ENCODE results near the gene OR6P1. TPM values are rescaled to one million over a fixed set of nuclear protein-coding genes. Genes with fewer than 3 reads are reported as not detected.
A peak's percentile ranks its signal among the peaks of the same experiment; 100 is the strongest.

The OR6P1 gene, protein sequence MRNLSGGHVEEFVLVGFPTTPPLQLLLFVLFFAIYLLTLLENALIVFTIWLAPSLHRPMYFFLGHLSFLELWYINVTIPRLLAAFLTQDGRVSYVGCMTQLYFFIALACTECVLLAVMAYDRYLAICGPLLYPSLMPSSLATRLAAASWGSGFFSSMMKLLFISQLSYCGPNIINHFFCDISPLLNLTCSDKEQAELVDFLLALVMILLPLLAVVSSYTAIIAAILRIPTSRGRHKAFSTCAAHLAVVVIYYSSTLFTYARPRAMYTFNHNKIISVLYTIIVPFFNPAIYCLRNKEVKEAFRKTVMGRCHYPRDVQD
- total RNA-seq = not detected in 2 replicates
- polyA plus RNA-seq (2012) = not detected

DNA sequence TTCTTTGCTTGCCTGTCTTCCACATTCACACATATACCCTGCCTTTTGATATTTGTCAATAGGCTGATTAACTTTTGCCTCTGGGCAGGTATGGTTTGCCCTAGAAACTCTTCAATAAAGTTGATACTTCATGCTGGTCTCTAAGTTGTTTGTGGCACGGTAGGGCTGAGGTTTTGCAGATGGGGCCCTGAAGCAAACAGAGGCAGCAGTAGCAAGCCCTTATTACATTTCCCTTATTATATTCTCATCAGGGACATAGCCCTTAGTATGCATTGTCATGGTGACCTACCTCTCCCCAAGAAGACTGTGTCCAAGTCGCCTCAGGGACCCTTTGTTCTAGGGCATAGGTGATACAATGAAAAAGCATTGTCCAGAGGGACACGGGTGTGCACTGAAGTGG lies at the start of gene OR6P1:
OR6P1 (minus strand) TSS at position 101 of the 400 bp plus-strand sequence. CDS start 6,976 bp downstream, outside the sequence.
- DNase-seq (ENCODE audit: low read depth) = no peak

DNA sequence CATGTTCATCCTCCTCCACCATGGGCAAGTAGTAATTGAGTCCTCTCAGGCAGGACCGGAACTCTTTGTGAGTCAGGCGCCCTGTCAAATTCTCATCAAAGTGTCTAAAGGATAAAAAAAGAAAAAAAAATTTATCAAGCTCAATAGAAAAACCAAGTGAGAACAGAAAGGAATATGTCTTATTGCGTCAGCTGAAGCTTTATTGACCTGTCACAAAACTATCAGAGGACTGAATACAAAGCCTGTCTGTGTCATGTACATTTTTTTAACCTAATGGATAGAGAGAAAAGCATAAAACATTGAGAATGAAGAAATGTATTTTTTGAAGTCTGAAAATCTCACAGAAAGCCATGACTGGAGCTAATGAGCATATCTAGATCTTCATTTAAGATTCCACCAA lies 43.4 kb upstream of the OR6P1 start:
- DNase-seq (ENCODE audit: low read depth) = no peak

DNA sequence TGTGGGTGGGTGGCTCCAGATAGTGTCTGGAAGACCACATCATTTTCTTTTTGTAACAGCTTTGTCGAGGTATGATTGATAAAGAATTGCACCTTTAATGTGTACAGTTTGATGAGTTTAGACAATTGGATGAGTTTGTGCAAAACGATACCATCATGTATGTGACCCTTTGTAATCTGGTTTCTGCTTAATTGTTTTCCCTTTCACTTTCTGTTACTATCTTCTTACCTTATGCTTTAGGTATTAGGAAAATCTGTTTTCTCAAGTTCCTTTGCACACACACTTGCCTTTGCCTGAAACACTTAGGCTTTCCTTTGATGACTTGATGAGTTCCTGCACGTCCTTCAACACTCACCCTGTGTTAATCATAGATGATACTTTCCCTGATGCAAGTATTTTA lies 41.5 kb upstream of the OR6P1 start:
- DNase-seq (ENCODE audit: low read depth) = no peak

DNA sequence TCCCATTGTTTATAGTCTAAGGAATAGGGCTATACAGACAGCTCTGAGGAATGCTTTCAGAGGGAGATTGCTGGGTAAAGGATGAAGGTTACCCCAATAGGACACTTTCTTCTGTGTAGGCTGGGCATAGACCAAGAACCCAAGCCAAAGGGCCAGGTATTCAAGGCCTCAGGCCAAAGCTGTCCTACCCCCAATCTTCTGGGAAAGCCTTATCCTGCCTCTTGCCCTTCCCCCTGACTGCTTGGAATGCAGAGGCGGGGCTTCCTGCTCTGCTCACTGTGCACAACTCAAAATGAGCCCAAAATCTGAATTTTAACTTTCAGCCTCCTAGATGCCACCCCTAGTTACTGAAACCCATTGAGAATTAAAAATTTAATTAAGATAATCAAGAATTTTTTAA lies 36.9 kb upstream of the OR6P1 start:
- no peak for DNase-seq (ENCODE audit: low read depth)

DNA sequence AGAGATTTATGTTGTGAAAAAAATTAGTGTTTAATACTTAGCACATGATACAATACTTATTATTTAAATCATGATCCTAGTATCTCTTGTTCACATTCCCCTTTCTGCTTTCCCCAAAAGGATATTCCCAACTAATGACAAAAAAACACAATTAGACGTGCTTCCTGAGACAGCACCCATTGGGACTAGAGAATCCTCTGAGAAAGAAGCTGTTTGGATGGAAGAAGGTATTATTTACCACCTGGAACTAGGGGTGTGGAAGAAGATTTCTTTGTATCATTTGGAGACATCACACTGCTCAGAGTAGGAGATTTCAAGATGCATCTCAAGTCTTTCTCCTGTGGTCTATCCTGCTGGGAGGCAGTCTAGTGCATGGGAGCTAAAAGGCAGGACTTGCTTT lies 34.6 kb upstream of the OR6P1 start, which contains the start of gene OR10Z1:
OR10Z1 (plus strand) TSS at position 301 of the 400 bp plus-strand sequence. CDS start 1,171 bp downstream, outside the sequence.
- no peak for DNase-seq (ENCODE audit: low read depth)

DNA sequence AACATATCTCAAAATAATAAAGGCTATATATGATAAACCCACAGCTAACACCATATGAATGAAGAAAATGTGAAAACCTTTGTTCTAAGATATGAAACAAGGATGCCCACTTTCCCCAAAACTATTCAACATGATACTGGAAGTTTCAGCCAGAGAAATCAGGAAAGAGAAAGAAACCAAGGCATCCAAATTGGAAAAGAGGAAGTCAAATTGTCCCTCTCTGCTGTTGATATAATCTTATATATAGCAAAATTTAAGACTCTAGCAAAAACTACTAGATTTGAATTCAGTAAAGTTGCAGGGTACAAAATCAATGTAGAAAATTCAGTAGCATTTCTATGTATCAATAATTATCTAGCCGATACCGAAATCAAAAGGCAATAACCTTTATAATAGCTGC lies 30.4 kb upstream of the OR6P1 start:
- no peak for DNase-seq (ENCODE audit: low read depth)

DNA sequence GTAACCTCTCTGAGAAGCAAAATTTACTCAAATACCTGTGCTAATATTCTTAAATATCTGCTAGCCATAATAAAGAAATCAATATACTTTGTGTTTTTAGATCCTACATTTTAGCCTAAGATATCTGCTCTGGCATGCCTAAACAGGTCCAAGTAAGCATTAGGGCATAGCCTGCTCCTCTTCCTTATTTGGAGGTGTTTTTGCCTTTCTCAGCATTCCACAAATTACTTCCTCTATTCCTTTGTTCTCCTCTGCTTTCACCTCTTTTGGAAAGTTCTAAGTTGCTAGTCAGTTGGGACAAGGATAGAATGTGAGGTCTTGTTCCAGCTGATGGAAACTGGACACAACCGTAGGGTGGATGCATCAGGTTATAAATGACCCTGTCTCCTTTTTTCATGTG lies 16.6 kb upstream of the OR6P1 start:
- no peak for DNase-seq (ENCODE audit: low read depth)

DNA sequence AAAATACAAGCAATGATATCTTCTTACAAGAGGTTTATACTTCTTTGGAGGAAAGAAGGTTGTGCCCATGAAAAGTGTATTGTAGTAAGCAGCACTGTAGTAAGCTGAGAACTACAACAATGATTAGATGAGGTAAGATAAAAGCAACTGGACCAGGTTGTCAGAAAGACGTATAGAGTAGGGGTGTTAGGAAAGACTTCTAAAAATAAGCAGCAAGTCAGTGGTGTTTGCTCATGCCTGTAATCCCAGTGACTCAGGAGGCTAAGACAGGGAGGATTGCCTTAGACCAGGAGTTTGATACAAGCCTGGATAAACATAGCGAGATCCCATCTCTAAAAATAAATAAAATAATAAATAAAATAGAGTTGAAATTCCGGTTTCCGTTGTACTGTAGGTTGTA lies 13.6 kb upstream of the OR6P1 start:
- DNase-seq (ENCODE audit: low read depth) = no peak

DNA sequence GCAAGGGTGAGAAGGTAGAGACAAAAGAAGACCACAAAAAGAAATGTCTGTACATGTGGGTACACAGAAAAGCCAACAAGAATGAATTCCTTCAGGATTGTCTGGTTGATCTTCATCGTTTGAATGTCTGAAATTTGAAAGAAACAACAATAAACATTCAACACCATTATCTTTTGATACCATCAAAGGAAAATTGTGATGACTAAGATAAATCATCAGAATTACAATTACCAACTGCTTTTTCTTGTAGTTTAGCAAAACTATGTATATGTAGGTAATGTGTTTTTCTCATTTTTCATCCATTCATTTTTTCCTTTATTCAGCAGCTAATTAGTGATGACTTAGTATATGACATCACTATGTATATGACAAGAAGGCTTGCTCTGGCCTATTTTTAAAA lies 9.4 kb upstream of the OR6P1 start, which contains the start of gene OR10X1:
OR10X1 (minus strand) TSS at position 167 of the 400 bp plus-strand sequence; CDS start at position 167, 0 bp downstream.
- DNase-seq (ENCODE audit: low read depth) = no peak

DNA sequence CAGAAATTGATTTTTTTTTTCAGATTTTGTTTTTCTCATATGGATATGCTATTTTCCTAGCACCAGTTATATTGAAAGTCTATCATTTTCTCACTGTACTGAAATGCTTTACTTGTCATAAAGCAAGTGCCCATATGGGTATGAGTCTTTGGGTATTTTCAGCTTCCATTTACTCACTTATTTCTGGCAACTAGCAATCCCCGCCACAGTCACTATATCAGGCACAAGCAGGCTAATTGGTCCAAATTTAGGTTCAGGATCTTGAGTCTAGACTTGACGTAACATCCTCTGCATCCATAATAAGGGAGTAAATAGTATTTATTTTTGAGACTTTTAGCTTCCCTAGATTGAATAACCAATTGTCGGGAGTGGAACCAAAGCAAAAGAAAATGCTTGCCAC lies 7.2 kb upstream of the OR6P1 start:
- DNase-seq (ENCODE audit: low read depth) = no peak

DNA sequence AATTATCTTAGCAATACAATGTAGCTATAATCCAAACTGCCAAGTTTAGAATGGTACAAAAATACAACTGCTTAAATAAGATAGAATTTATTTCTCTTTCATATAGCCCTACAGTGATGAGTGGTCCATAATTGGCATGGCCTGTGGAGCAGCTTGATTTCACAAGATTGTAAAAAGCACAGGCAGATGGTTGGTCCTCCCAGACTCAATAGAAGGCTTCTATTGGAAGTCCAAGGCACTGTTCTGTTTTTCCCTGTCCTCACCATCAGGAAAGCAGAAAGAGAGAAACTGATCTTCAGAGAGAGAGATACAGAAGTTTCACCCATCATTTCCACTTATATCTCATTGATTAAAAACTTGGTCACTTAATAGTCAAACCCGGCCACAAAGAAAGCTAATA lies 1.8 kb upstream of the OR6P1 start:
- DNase-seq (ENCODE audit: low read depth) = no peak

DNA sequence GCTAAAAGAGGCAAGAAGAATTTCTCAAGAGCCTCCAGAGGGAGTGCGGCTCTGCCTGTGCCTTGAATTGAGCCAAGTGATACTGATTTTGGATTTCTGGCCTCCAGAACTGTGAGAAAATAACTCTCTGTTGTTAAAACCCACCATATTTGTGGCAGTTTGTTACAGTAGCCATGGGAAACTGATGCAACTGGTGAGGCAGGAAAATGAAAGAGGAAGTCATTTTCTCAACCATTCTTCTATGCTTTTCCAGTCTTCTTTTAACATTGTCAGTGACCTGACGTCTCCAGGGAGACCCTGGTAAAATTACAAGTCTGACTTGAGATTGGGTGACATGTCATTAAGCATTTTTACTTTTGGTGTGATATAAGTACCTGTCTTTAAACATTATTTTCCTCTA lies 5.8 kb downstream of the OR6P1 start:
- no peak for DNase-seq (ENCODE audit: low read depth)

DNA sequence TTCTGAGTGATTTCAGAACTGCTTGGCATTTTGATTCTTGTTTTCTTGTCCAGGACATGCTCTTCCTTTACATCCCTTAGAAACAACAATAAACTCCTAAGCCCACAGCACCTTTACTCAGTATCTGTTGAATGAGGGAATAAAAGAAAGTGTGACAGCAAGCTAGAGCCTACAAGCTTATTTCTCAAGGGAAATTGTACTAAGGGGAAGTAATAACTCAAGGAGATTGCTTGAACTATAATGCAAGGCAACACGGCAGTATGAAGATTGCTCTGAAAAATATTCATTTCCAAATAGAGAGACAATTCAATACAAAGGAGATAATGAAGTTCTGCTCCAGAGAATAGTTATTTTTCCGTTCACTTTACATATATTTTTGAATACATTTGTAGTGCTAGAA lies 6.5 kb downstream of the OR6P1 start:
- no peak for DNase-seq (ENCODE audit: low read depth)

DNA sequence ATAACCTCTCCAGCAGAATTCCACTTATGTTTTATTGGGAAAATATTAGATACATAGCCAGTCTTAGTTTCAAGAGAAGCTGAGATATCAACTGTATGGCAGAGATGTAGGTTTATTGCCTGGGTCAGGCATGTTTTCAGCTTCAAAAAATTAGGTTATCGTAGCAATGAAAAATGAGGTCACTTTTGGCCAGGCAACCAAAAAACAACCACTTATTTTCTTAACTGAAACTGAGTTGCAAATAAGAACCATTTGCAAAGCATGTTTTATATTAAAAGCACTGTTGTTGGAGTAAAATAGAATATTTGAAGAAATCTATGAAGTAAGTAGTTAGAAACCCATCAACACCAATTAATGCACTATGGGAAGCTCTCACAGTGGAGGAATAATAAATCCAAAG lies 10.7 kb downstream of the OR6P1 start:
- DNase-seq (ENCODE audit: low read depth) = no peak

DNA sequence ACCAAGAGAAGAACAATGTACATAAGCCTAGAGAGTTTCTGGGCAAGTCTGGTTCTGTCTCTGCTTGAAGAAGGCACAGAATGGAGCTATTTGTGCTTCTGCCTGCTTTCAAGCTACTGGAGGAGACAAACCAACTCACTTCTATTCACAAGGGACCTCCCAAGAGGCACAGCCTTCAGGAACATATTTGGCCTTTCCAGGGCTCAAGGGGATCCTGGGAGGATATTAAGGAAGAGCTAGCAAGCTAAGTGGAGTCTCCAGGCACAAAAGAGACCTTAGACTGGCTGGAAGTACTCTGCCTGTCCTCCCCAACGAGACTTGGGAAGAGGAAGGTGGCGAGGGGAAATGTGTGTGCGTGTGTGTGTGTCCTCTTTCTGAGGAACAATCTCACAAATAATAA lies 16.0 kb downstream of the OR6P1 start, which contains the start of gene OR6Y1:
OR6Y1 (minus strand) TSS at position 54 of the 400 bp plus-strand sequence. CDS start 6,300 bp downstream, outside the sequence.
- DNase-seq (ENCODE audit: low read depth) = no peak

DNA sequence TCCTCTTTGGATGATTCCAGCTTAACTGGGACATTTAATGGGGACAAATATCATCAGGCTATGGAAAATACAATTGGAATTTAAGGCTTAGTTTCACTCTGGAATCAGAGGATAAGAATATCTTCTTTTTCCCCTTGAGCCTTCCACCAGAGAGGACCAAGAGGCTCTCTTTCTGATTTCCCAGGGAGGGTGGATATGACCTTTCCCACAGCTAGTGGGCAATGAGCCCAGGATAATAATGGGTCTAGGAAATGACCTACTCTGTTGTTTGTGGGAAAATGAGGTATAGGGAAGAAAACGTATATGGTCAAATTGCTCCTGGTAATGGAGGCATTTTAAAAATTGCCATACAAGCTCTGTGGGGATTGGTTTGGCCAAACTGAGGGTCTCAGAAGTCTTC lies 18.1 kb downstream of the OR6P1 start:
- DNase-seq (ENCODE audit: low read depth) = no peak

DNA sequence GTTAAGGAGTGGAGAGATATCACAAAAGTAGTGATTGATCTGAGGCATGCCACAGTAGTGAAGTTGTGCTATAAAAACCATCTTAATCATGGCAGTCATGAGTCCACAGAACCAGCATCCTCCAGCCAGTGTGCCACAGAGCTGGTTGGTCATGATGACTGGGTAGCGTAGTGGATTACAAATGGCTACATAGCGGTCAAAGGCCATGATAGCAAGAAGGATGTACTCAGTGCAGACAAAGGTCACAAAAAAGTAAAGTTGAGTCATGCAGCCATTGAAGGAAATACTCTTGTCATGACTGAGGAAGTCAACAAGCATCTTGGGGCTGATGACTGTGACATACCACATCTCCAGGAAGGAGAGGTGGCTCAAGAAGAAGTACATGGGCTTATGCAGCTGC lies 22.8 kb downstream of the OR6P1 start:
- no peak for DNase-seq (ENCODE audit: low read depth)

DNA sequence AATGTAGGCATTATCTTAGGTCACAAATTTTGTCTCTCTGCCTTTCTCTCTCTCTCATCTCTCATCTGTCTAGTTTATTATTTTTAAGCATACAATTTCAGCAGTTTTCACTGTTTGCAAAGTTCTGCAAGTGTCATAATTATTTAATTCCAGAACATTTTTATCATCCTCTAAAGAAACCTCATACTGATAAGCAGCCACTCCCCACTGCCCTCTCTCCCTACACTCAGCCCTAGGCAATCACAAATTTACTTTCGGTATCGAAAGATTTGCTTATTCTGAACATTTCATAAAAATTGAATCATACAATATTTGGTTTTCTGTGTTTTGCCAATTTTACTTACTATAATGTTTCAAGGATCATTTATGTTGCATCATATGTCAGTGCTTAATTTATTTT lies 32.8 kb downstream of the OR6P1 start:
- DNase-seq (ENCODE audit: low read depth) = no peak

DNA sequence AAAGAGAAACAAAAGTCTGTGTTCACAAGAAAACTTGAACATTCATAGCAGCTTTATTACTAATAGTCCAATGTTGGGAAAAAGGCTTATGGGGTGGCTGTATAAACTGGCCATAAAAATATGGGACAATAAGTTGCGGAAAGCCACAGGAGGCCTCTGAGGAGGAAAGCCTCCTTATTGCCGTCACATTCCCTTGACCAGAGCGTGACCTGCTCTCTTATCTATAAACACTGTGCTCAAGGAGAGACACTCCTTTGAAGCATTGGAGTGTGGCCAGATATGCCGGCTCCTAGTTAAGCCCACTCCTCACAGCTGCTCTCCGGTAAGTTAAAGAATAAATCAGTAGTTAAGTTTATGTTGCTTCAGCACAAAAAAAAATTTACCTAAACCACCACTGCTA lies 35.9 kb downstream of the OR6P1 start:
- DNase-seq (ENCODE audit: low read depth) = no peak

DNA sequence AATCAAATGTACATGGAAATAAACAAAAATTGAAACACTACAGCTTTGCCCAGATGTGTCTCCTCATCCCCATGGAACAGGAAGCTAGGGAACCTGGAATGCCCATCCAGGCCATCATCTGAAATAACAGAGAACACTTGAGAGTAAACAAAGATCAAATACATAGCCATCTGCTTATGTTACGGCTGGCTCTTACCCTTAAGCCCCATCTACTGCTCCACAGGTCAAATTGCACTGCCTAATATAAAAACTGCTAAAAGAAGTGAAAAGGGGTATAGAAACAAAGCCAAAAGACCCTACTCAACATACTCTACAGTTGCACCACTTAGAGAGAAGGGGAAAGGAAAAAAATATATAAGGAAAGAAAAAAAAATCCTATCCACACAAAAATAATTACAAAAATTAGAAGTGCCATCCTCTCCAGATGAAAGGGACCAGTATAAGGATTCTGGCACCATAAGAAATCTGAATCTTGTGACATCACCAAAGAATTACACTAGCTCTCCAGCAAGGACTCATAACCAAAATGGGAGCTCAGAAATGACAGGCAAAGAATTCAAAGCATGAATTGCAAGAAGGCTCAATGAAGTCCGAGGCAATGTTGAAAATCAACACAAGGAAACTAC lies 43.1 kb downstream of the OR6P1 start:
- DNase-seq (ENCODE audit: low read depth) = peak; percentile 8

DNA sequence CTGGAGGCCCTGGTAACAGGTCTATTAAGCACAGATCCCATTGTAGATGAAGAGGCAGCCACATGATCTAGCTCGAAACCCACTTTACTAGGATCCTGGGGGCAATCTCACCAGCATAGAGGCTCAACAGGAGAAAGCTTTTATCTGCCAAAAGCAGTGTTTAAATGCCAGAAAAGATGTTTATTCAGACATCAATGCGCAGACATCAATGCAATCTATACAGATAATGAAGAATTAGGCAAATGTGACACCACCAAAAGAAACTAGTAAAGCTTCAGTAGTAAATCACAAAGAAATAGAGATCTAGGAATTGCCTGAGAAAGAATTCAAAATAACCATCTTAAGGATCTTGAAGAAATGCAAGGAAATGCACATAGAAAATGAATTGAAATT lies 48.7 kb downstream of the OR6P1 start:
- no peak for DNase-seq (ENCODE audit: low read depth)

DNA sequence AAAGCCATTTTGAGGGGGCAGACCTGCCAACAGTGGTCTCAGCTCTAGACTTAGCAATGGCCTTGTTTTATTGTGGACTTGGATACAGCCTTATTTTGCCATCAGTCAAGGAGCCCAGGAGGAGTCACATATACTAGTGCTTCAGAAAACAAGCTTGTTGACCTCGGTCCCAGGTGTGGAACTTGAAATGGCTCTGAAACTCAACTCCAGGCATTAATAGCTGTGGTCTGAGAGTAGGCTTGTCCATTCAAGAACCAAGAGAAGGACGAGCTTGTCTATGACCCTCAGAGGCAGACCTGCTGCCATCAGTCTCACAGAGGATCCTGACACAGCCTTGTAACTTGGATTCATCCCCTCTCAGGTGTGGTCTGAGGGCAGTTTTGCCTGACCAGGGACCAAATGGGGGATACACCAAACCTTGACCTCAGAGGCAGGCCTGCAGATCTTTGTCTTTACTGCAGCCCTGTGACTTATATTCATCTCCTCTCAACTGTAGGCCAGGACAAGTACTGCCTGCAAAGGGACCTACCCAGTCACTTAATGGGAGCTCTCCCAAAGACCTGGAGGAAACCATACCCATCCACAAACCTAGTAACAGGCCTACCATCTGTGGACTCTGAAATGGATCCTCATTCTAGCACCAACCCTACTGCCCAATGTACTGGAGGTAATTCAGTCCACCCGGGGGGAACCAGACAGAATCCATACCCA lies 49.3 kb downstream of the OR6P1 start:
- no peak for DNase-seq (ENCODE audit: low read depth)
